ENCODE measurements around the gene ZNF436. TPM values are rescaled to one million over a fixed set of nuclear protein-coding genes. Genes with fewer than 3 reads are reported as not detected.
A peak's percentile ranks its signal among the peaks of the same experiment; 100 is the strongest.

The ZNF436 gene
- total and polyA plus RNA-seq, 9 of the 15 experiments (the other 6 are each of a cell fraction or from before 2014, with no cell fraction given), result 2.1 to 11.3 (median 6.8) TPM

DNA sequence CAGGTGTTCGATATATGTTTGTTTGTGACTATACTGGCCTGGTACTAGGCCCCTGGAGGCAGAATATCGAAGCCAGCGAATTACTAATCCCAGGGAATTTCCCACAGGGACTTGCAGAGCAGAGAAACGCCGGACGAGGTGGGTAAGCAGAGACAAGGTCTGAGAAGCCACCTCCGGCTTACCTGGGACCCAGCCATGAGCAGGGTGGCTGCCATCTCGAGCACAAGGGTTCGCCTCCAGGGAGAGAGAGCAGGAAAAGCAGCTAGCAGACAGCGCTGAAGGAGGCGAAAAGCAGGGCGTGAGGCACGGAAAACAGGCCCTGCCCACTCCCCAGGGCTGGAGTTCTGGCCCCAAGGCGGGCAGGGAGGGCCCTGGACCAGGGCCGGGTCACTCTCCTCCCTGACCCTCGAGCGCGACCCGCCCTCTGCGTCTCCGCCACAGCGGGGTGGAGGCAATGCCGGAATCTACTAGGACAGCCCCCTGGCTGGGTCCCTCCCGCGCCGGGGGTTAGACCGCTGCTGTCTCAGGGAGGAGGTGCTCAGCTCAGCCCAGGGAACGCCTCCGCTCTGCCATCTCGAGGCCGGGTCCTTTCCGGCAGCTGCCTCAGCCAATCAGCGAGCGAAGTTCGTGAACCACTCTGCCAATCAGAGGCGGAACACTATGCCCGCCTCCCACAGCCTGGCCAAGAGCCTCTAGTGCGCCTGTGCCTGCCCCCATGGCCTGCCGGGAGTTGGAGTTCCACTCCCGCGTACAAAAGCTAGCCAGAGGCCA, 1.7 kb downstream of the ZNF436 start (continued):
- TF ChIP-seq, protein P1, sequence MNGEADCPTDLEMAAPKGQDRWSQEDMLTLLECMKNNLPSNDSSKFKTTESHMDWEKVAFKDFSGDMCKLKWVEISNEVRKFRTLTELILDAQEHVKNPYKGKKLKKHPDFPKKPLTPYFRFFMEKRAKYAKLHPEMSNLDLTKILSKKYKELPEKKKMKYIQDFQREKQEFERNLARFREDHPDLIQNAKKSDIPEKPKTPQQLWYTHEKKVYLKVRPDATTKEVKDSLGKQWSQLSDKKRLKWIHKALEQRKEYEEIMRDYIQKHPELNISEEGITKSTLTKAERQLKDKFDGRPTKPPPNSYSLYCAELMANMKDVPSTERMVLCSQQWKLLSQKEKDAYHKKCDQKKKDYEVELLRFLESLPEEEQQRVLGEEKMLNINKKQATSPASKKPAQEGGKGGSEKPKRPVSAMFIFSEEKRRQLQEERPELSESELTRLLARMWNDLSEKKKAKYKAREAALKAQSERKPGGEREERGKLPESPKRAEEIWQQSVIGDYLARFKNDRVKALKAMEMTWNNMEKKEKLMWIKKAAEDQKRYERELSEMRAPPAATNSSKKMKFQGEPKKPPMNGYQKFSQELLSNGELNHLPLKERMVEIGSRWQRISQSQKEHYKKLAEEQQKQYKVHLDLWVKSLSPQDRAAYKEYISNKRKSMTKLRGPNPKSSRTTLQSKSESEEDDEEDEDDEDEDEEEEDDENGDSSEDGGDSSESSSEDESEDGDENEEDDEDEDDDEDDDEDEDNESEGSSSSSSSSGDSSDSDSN (IDR thresholded peaks at IDR 0.05; ENCODE audit: borderline replicate concordance in 1 of 2, low read depth in 2 of 2, low read length in 2 of 2), result peak; percentile 33 to 76; a peak in 1 of 4 replicates
- peak; percentile 84 for TF ChIP-seq SP2 (IDR thresholded peaks at IDR 0.05; ENCODE audit: extremely low read depth, low read depth, low read length, poor library complexity, severe bottlenecking)
- TF ChIP-seq, protein P2, sequence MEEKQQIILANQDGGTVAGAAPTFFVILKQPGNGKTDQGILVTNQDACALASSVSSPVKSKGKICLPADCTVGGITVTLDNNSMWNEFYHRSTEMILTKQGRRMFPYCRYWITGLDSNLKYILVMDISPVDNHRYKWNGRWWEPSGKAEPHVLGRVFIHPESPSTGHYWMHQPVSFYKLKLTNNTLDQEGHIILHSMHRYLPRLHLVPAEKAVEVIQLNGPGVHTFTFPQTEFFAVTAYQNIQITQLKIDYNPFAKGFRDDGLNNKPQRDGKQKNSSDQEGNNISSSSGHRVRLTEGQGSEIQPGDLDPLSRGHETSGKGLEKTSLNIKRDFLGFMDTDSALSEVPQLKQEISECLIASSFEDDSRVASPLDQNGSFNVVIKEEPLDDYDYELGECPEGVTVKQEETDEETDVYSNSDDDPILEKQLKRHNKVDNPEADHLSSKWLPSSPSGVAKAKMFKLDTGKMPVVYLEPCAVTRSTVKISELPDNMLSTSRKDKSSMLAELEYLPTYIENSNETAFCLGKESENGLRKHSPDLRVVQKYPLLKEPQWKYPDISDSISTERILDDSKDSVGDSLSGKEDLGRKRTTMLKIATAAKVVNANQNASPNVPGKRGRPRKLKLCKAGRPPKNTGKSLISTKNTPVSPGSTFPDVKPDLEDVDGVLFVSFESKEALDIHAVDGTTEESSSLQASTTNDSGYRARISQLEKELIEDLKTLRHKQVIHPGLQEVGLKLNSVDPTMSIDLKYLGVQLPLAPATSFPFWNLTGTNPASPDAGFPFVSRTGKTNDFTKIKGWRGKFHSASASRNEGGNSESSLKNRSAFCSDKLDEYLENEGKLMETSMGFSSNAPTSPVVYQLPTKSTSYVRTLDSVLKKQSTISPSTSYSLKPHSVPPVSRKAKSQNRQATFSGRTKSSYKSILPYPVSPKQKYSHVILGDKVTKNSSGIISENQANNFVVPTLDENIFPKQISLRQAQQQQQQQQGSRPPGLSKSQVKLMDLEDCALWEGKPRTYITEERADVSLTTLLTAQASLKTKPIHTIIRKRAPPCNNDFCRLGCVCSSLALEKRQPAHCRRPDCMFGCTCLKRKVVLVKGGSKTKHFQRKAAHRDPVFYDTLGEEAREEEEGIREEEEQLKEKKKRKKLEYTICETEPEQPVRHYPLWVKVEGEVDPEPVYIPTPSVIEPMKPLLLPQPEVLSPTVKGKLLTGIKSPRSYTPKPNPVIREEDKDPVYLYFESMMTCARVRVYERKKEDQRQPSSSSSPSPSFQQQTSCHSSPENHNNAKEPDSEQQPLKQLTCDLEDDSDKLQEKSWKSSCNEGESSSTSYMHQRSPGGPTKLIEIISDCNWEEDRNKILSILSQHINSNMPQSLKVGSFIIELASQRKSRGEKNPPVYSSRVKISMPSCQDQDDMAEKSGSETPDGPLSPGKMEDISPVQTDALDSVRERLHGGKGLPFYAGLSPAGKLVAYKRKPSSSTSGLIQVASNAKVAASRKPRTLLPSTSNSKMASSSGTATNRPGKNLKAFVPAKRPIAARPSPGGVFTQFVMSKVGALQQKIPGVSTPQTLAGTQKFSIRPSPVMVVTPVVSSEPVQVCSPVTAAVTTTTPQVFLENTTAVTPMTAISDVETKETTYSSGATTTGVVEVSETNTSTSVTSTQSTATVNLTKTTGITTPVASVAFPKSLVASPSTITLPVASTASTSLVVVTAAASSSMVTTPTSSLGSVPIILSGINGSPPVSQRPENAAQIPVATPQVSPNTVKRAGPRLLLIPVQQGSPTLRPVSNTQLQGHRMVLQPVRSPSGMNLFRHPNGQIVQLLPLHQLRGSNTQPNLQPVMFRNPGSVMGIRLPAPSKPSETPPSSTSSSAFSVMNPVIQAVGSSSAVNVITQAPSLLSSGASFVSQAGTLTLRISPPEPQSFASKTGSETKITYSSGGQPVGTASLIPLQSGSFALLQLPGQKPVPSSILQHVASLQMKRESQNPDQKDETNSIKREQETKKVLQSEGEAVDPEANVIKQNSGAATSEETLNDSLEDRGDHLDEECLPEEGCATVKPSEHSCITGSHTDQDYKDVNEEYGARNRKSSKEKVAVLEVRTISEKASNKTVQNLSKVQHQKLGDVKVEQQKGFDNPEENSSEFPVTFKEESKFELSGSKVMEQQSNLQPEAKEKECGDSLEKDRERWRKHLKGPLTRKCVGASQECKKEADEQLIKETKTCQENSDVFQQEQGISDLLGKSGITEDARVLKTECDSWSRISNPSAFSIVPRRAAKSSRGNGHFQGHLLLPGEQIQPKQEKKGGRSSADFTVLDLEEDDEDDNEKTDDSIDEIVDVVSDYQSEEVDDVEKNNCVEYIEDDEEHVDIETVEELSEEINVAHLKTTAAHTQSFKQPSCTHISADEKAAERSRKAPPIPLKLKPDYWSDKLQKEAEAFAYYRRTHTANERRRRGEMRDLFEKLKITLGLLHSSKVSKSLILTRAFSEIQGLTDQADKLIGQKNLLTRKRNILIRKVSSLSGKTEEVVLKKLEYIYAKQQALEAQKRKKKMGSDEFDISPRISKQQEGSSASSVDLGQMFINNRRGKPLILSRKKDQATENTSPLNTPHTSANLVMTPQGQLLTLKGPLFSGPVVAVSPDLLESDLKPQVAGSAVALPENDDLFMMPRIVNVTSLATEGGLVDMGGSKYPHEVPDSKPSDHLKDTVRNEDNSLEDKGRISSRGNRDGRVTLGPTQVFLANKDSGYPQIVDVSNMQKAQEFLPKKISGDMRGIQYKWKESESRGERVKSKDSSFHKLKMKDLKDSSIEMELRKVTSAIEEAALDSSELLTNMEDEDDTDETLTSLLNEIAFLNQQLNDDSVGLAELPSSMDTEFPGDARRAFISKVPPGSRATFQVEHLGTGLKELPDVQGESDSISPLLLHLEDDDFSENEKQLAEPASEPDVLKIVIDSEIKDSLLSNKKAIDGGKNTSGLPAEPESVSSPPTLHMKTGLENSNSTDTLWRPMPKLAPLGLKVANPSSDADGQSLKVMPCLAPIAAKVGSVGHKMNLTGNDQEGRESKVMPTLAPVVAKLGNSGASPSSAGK (IDR thresholded peaks at IDR 0.05), result peak; percentile 50
- TF ChIP-seq HMGN3 (IDR thresholded peaks at IDR 0.05; ENCODE audit: borderline replicate concordance, extremely low read depth, insufficient read length, low read depth, low read length), result peak; percentile 97
- TF ChIP-seq IRF2 (CRISPR knock-in tag; IDR thresholded peaks at IDR 0.05), result no peak
- peak; percentile 70 for TF ChIP-seq ESRRA (IDR thresholded peaks at IDR 0.05; ENCODE audit: borderline replicate concordance, low read depth)
- TF ChIP-seq ZNF778 (CRISPR knock-in tag; IDR thresholded peaks at IDR 0.05), result no peak
- peak; percentile 92 for TF ChIP-seq POLR2G (IDR thresholded peaks at IDR 0.05; ENCODE audit: low read depth, low read length)
- peak; percentile 98 for TF ChIP-seq FOS (IDR thresholded peaks at IDR 0.05; ENCODE audit: extremely low read depth, insufficient read length)
- TF ChIP-seq, protein P3, sequence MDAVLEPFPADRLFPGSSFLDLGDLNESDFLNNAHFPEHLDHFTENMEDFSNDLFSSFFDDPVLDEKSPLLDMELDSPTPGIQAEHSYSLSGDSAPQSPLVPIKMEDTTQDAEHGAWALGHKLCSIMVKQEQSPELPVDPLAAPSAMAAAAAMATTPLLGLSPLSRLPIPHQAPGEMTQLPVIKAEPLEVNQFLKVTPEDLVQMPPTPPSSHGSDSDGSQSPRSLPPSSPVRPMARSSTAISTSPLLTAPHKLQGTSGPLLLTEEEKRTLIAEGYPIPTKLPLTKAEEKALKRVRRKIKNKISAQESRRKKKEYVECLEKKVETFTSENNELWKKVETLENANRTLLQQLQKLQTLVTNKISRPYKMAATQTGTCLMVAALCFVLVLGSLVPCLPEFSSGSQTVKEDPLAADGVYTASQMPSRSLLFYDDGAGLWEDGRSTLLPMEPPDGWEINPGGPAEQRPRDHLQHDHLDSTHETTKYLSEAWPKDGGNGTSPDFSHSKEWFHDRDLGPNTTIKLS (IDR thresholded peaks at IDR 0.05; ENCODE audit: borderline replicate concordance, low read depth), result no peak
